ENCODE measurements around the gene FFAR1. TPM values are rescaled to one million over a fixed set of nuclear protein-coding genes. Genes with fewer than 3 reads are reported as not detected.

Gene FFAR1
- total and polyA plus RNA-seq, 2 donors (not counting 3 experiments of a cell fraction or from before 2014, with no cell fraction given) = not detected

GRCh38 chr19:35298561-35298972, 49.1 kb upstream of the FFAR1 start:
- no peak for DNase-seq (ENCODE audit: low read depth, low spot score)
- no peaks in the 10 kb centered on the region for H3K9me1 ChIP-seq (replicated peaks; ENCODE audit: control insufficient read depth, extremely low read depth, insufficient read depth, low read length)
- no peak overlapping the region for H3K4me2 ChIP-seq (ENCODE audit: insufficient read depth, low read length)
- FAIRE-seq = no peak
- TF ChIP-seq GATA2 (IDR thresholded peaks at IDR 0.05; ENCODE audit: insufficient read depth, insufficient read length, low read depth, low read length) (no peak), CTCF (IDR thresholded peaks at IDR 0.05; ENCODE audit: extremely low read depth in 1 of 2, insufficient read depth in 1 of 2, low read depth in 1 of 2, low read length in 2 of 2) (no peak), POLR2A (IDR thresholded peaks at IDR 0.05; ENCODE audit: low read depth, low read length) (no peak), MYC (IDR thresholded peaks at IDR 0.05; ENCODE audit: low read depth, low read length) (no peak), POLR2AphosphoS5 (IDR thresholded peaks at IDR 0.05; ENCODE audit: insufficient read depth, low read depth, low read length) (no peak), FOS (IDR thresholded peaks at IDR 0.05; ENCODE audit: borderline replicate concordance, insufficient read depth, low read length) (no peak), EZH2 (IDR thresholded peaks at IDR 0.05; ENCODE audit: borderline replicate concordance, low read depth, low read length, severe bottlenecking) (no peak), JUN (IDR thresholded peaks at IDR 0.05; ENCODE audit: borderline replicate concordance, insufficient read depth, insufficient read length, low read depth) (no peak), MAX (IDR thresholded peaks at IDR 0.05; ENCODE audit: insufficient read depth, insufficient read length) (no peak)
- dilution Hi-C loops (cut with MboI; ENCODE audit: extremely low pct_ligation_motif_present, low sequenced_read_pairs) (no loop called here), intact Hi-C loops (cut with micrococcal nuclease) (no loop called here)
- no peaks in the 10 kb centered on the region for H3K36me3 ChIP-seq (ENCODE audit: control insufficient read depth in 2 of 2, extremely low read depth in 1 of 2, insufficient read depth in 2 of 2, low read length in 2 of 2)
- H3K9ac ChIP-seq (replicated peaks; ENCODE audit: extremely low read depth, insufficient read depth, low read length) = no peak overlapping the region
- H4K20me1 ChIP-seq (replicated peaks; ENCODE audit: control insufficient read depth, extremely low read depth, insufficient read depth, low read length) = no peaks in the 10 kb centered on the region
- CTCF ChIA-PET = no interaction called here
- H3K4me1 ChIP-seq (ENCODE audit: control insufficient read depth, extremely low read depth, insufficient read depth, low read length) = no peaks in the 10 kb centered on the region
- no TSS peak for BruUV-seq (replicated peaks)
- H3K9me3 ChIP-seq (replicated peaks; ENCODE audit: control insufficient read depth, insufficient read depth, low read length) = no peaks in the 10 kb centered on the region
- POLR2A ChIA-PET = no interaction called here
- H2AFZ ChIP-seq (ENCODE audit: low read depth, low read length) = no peak overlapping the region
- H3K79me2 ChIP-seq (ENCODE audit: control insufficient read depth, insufficient read depth, low read length) = no peaks in the 10 kb centered on the region
- no peak overlapping the region for H3K27ac ChIP-seq (ENCODE audit: insufficient read depth, low read depth, low read length)
- no peaks in the 10 kb centered on the region for H3K27me3 ChIP-seq (ENCODE audit: control insufficient read depth in 2 of 2, insufficient read depth in 2 of 2, low read length in 2 of 2)
- no peak overlapping the region for H3K4me3 ChIP-seq (replicated peaks in 1 of 3; ENCODE audit: insufficient read depth in 1 of 3, low read depth in 1 of 3, low read length in 3 of 3)
